Suprapubic skin (tissue), 4 donors: Measurements from ENCODE around the gene CFAP119.

Experiments
- POLR2A ChIP-seq, 2 donors: fragments of 450-650 bp; IDR thresholded peaks; one replicate each; pipeline ENCODE4 v1.6.1; 2017; ENCODE audit warnings: antibody characterized with exemption in 2 of 2, mild to moderate bottlenecking in 2 of 2, moderate library complexity in 2 of 2
- POLR2AphosphoS5 ChIP-seq, 3 donors: sonication (generic); formaldehyde crosslinking; IDR thresholded peaks; one replicate each; pipeline ENCODE4 v1.6.1; 2017; ENCODE audit warnings: antibody characterized with exemption in 3 of 3
- TF ChIP-seq, protein P1 (sequence below), 2 donors: fragments of 200-600 bp in 1 of 2; fragments of 450-650 bp in 1 of 2; sonication (generic) in 1 of 2; IDR thresholded peaks; one replicate each; pipeline ENCODE4 v1.5.1; 2016 to 2019; ENCODE audit warnings: antibody characterized with exemption in 2 of 2, mild to moderate bottlenecking in 1 of 2, moderate library complexity in 1 of 2

DNA sequence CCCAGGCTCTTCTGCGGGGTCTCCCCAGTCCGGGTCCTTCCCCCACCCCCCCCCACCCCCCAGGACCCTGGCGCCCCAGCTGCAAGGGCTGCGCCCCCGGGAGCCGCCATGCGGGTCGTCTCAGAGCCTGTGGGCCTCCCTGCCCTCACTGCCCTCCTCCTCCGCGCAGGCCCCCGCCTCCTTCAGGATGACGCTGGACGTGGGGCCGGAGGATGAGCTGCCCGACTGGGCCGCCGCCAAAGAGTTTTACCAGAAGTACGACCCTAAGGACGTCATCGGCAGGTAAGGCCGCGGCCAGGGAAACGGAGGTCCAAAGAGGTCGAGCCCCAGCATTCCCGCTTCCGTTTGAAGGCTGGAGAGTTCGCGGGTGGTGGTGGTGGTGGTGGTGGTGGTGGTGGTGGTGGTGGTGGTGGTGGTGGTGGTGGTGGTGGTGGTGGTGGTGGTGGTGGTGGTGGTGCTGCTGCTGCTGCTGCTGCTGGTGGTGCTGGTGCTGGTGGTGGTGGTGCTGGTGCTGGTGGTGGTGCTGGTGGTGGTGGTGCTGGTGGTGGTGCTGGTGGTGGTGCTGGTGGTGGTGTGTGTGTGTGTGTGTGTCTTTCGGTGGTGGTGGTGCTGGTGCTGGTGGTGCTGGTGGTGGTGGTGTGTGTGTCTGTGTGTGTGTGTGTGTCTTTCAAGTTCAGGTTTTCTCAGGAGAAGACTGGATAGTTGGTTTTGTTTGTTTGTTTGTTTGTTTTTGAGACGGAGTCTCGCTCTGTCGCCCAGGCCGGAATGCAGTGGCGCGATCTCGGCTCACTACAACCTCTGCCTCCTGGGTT, 13.0 kb downstream of the CFAP119 start:
- TF ChIP-seq, protein P1, sequence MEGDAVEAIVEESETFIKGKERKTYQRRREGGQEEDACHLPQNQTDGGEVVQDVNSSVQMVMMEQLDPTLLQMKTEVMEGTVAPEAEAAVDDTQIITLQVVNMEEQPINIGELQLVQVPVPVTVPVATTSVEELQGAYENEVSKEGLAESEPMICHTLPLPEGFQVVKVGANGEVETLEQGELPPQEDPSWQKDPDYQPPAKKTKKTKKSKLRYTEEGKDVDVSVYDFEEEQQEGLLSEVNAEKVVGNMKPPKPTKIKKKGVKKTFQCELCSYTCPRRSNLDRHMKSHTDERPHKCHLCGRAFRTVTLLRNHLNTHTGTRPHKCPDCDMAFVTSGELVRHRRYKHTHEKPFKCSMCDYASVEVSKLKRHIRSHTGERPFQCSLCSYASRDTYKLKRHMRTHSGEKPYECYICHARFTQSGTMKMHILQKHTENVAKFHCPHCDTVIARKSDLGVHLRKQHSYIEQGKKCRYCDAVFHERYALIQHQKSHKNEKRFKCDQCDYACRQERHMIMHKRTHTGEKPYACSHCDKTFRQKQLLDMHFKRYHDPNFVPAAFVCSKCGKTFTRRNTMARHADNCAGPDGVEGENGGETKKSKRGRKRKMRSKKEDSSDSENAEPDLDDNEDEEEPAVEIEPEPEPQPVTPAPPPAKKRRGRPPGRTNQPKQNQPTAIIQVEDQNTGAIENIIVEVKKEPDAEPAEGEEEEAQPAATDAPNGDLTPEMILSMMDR (IDR thresholded peaks at IDR 0.05): no peak
- TF ChIP-seq POLR2A (IDR thresholded peaks at IDR 0.05) (no peak), POLR2AphosphoS5 (IDR thresholded peaks at IDR 0.05) (no peak)
